ENCODE data around the gene TUBA4B. TPM values are rescaled to one million over a fixed set of nuclear protein-coding genes. Genes with fewer than 3 reads are reported as not detected.

The TUBA4B gene
- total and polyA plus RNA-seq, 2 of the 4 experiments (the other 2 are of a cell fraction) = not detected

DNA sequence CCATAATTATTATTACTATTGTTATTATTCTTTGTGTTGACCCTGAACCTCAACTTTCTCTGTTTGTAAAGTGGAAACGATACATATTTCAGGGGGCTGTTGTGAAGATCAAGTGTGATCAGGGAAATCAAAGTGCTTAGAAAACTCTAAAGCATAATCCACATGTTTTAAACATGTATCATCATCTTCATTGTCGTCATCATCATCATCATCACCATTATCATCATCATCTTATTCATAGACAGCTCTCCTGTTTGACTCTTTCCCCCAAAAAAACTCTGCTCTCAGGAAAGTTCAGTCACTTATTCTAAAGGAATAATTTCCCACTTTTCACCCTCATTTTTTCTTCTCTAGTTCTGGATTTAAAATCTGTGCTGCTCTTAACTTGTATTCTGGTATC lies 51.2 kb downstream of the TUBA4B start:
- Histone ChIP-seq H2BK15ac (ENCODE audit: low read depth, low read length) (no peak overlapping the region), H3K36me3 (ENCODE audit: control insufficient read depth, insufficient read depth, low read length) (peaks cover 4% of the 10 kb centered on the region), H3K27ac (ENCODE audit: insufficient read depth, low read length) (no peak overlapping the region), H3K4me3 (ENCODE audit: insufficient read depth, low read depth, low read length) (no peak overlapping the region), H4K91ac (ENCODE audit: insufficient read depth, low read depth, low read length) (no peak overlapping the region), H3K27me3 (ENCODE audit: control insufficient read depth, insufficient read depth, low read length) (no peaks in the 10 kb centered on the region), H4K8ac (ENCODE audit: low read depth in 2 of 2, low read length in 2 of 2) (no peak overlapping the region), H3K79me1 (ENCODE audit: low read depth in 1 of 2, low read length in 2 of 2) (no peaks in the 10 kb centered on the region), H2BK5ac (ENCODE audit: low read depth, low read length, poor library complexity, severe bottlenecking) (no peak overlapping the region), H3K4me2 (ENCODE audit: low read depth, low read length) (no peak overlapping the region), H3K56ac (ENCODE audit: extremely low read depth, insufficient read depth, low read length) (no peak overlapping the region), H2BK20ac (ENCODE audit: low read depth, low read length) (no peak overlapping the region), H3K4me1 (ENCODE audit: control insufficient read depth, insufficient read depth, low read length) (peaks cover 3% of the 10 kb centered on the region; the same call in 1 of the 2 replicates), H4K20me1 (ENCODE audit: insufficient read depth, low read length) (peaks cover 7% of the 10 kb centered on the region), H3K18ac (ENCODE audit: low read depth, low read length) (no peak overlapping the region), H2AFZ (replicated peaks; ENCODE audit: low read length, poor library complexity) (no peak overlapping the region), H2BK120ac (ENCODE audit: low read depth, low read length) (no peak overlapping the region), H3K9me1 (ENCODE audit: insufficient read depth, low read length) (no peaks in the 10 kb centered on the region), H3K14ac (replicated peaks; ENCODE audit: low read depth, low read length) (no peak overlapping the region), H3K23ac (ENCODE audit: low read depth, low read length) (no peak overlapping the region), H4K5ac (ENCODE audit: low read depth, low read length) (no peak overlapping the region), H3K9ac (ENCODE audit: low read depth, low read length) (no peak overlapping the region), H2AK9ac (replicated peaks; ENCODE audit: low read depth, low read length, poor library complexity) (no peak overlapping the region), H3K9me3 (ENCODE audit: control insufficient read depth, insufficient read depth, low read length) (no peaks in the 10 kb centered on the region), H2AK5ac (ENCODE audit: low read depth, low read length) (no peak overlapping the region), H3K4ac (ENCODE audit: low read depth, low read length) (no peak overlapping the region)
- BruUV-seq (replicated peaks) = no TSS peak
- no peak for DNase-seq
- ChIA-PET CTCF (interaction anchor here (0.8 to 2.5 kb wide), 3 partner anchors 9 to 45 kb away, joined by 3 to 10 read pairs (median 3); no protein-coding TSS in a partner anchor), POLR2A (ENCODE audit: unreplicated experiment) (no interaction called here)
- TF ChIP-seq, protein P1, sequence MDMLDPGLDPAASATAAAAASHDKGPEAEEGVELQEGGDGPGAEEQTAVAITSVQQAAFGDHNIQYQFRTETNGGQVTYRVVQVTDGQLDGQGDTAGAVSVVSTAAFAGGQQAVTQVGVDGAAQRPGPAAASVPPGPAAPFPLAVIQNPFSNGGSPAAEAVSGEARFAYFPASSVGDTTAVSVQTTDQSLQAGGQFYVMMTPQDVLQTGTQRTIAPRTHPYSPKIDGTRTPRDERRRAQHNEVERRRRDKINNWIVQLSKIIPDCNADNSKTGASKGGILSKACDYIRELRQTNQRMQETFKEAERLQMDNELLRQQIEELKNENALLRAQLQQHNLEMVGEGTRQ (IDR thresholded peaks at IDR 0.05; ENCODE audit: low read depth, low read length) = no peak
- TF ChIP-seq POLR2A (IDR thresholded peaks at IDR 0.05; ENCODE audit: low read depth, low read length) (no peak), BHLHE40 (IDR thresholded peaks at IDR 0.05; ENCODE audit: low read depth, low read length) (no peak), NFE2L2 (IDR thresholded peaks at IDR 0.05; ENCODE audit: low read depth, low read length) (no peak), CTCF (conservative IDR thresholded peaks at IDR 0.05; ENCODE audit: low read depth, low read length) (no peak), RFX5 (IDR thresholded peaks at IDR 0.05; ENCODE audit: low read depth, low read length) (no peak), RAD21 (IDR thresholded peaks at IDR 0.05; ENCODE audit: low read length) (no peak), MXI1 (IDR thresholded peaks at IDR 0.05; ENCODE audit: borderline replicate concordance, low read depth, low read length) (no peak), CEBPB (IDR thresholded peaks at IDR 0.05; ENCODE audit: low read depth, low read length) (no peak), MAZ (IDR thresholded peaks at IDR 0.05; ENCODE audit: borderline replicate concordance, low read depth, low read length) (no peak), MAFK (IDR thresholded peaks at IDR 0.05; ENCODE audit: low read depth, low read length) (no peak), FOS (IDR thresholded peaks at IDR 0.05; ENCODE audit: low read depth, low read length) (no peak), SMC3 (IDR thresholded peaks at IDR 0.05; ENCODE audit: low read depth, low read length) (no peak), ELK1 (IDR thresholded peaks at IDR 0.05; ENCODE audit: borderline replicate concordance, low read depth, low read length) (no peak), CHD1 (IDR thresholded peaks at IDR 0.05; ENCODE audit: low read depth, low read length) (no peak), RCOR1 (IDR thresholded peaks at IDR 0.05; ENCODE audit: insufficient replicate concordance, low read length) (no peak)
- in situ Hi-C loops (cut with MboI; ENCODE audit: low sequenced_read_pairs) = no loop called here
- ATAC-seq (ENCODE audit: low read depth) = no peak
- dilution Hi-C loops (cut with HindIII; ENCODE audit: low sequenced_read_pairs, unreplicated experiment) = no loop called here
- WGBS, 2 experiments (ENCODE audit: extremely low coverage in 2 of 2, insufficient read length in 1 of 2) = 50% methylated on average over 1 of the region's 2 CpGs; no CpG with 5 or more reads in 1 of the 2 experiments
- intact Hi-C loops (cut with micrococcal nuclease) = no loop called here
